ENCODE results near the gene SH3BP1.

Gene SH3BP1

GRCh38 chr22:37663521-37664140, 24.2 kb downstream of the SH3BP1 start:
- no peak overlapping the region for H3K4me3 ChIP-seq (replicated peaks; ENCODE audit: low read depth, low read length)
- TF ChIP-seq CTCF (IDR thresholded peaks at IDR 0.05; ENCODE audit: insufficient read depth, low read length, poor library complexity, severe bottlenecking) = no peak
- H3K27me3 ChIP-seq (replicated peaks; ENCODE audit: control insufficient read depth, insufficient read depth, low read length) = no peaks in the 10 kb centered on the region
- H3K36me3 ChIP-seq (ENCODE audit: control insufficient read depth, insufficient read depth, low read length) = peaks cover 14% of the 10 kb centered on the region
- no peak for DNase-seq (ENCODE audit: extremely low read depth, insufficient read length)

GRCh38 chr22:37664249-37665101, 25.0 kb downstream of the SH3BP1 start:
- no peaks in the 10 kb centered on the region for H3K27me3 ChIP-seq (replicated peaks; ENCODE audit: control insufficient read depth, insufficient read depth, low read length)
- no peak for DNase-seq (ENCODE audit: extremely low read depth, insufficient read length)
- no peak for TF ChIP-seq CTCF (IDR thresholded peaks at IDR 0.05; ENCODE audit: insufficient read depth, low read length, poor library complexity, severe bottlenecking)
- H3K36me3 ChIP-seq (ENCODE audit: control insufficient read depth, insufficient read depth, low read length) = peaks cover 14% of the 10 kb centered on the region
- H3K4me3 ChIP-seq (replicated peaks; ENCODE audit: low read depth, low read length) = no peak overlapping the region

GRCh38 chr22:37665487-37665886, 26.0 kb downstream of the SH3BP1 start:
- H3K36me3 ChIP-seq (ENCODE audit: control insufficient read depth, insufficient read depth, low read length) = peaks cover 14% of the 10 kb centered on the region
- H3K4me3 ChIP-seq (replicated peaks; ENCODE audit: low read depth, low read length) = no peak overlapping the region
- H3K27me3 ChIP-seq (replicated peaks; ENCODE audit: control insufficient read depth, insufficient read depth, low read length) = no peaks in the 10 kb centered on the region
- DNase-seq (ENCODE audit: extremely low read depth, insufficient read length) = no peak
- no peak for TF ChIP-seq CTCF (IDR thresholded peaks at IDR 0.05; ENCODE audit: insufficient read depth, low read length, poor library complexity, severe bottlenecking)

GRCh38 chr22:37669586-37669985, 30.1 kb downstream of the SH3BP1 start:
- TF ChIP-seq CTCF (IDR thresholded peaks at IDR 0.05; ENCODE audit: insufficient read depth, low read length, poor library complexity, severe bottlenecking) = no peak
- no peak for DNase-seq (ENCODE audit: extremely low read depth, insufficient read length)
- Histone ChIP-seq H3K4me3 (replicated peaks; ENCODE audit: low read depth, low read length) (no peak overlapping the region), H3K36me3 (ENCODE audit: control insufficient read depth, insufficient read depth, low read length) (peaks cover 12% of the 10 kb centered on the region), H3K27me3 (replicated peaks; ENCODE audit: control insufficient read depth, insufficient read depth, low read length) (no peaks in the 10 kb centered on the region)

GRCh38 chr22:37672206-37672919, 32.9 kb downstream of the SH3BP1 start:
- Histone ChIP-seq H3K4me3 (replicated peaks; ENCODE audit: low read depth, low read length) (no peak overlapping the region), H3K27me3 (replicated peaks; ENCODE audit: control insufficient read depth, insufficient read depth, low read length) (no peaks in the 10 kb centered on the region), H3K36me3 (ENCODE audit: control insufficient read depth, insufficient read depth, low read length) (no peaks in the 10 kb centered on the region; the same call in 1 of the 2 replicates)
- TF ChIP-seq CTCF (IDR thresholded peaks at IDR 0.05; ENCODE audit: insufficient read depth, low read length, poor library complexity, severe bottlenecking) = no peak
- DNase-seq (ENCODE audit: extremely low read depth, insufficient read length) = no peak
